ENCODE data around the gene TDRD3.

TDRD3 gene

DNA sequence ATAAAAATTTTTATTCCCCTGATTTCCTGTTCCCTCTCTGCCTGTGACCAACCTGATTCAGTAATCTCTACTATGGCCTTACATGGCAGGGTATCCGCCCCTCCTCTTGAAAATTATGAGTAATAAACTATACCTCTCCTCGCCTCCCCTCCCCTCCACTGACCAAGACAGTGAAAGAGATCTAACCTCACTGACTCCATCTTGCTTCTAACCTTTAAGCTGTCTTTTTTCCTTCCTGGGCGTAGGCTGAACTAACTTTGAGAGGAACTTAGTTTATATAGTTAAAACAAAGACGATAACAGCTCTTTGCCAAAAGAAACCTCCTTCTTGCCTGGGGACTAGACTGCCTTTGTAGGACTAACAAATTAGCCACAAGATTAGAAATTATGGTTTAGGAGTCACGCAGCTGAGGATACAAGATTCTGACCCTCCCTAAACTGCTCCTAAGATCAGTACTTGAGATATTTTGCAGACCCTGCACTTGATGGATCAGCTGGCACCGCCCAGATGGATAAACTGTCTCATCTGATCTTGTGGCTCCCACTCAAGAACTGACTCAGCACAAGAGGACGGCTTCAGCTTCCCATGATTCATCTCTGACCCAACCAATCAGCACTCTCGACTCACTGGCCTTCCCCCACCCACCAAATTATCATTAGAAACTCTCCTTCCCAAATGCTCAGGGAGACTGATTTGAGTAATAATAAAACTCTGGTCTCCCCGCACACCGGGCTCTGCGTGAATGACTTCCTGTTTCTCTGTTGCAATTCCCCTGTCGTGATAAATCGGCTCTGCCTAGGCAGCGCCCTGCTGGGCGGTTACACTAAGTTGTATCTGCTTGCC, 187.1 kb downstream of the TDRD3 start:
- Histone ChIP-seq H2AK5ac (ENCODE audit: low read depth, low read length) (no peak overlapping the region), H3K4me1 (ENCODE audit: control insufficient read depth in 2 of 2, insufficient read depth in 1 of 2, low read depth in 1 of 2, low read length in 2 of 2) (peaks cover 2 to 5% of the 10 kb centered on the region in 2 donors), H4K91ac (ENCODE audit: low read depth, low read length, poor library complexity) (no peak overlapping the region), H3K18ac (ENCODE audit: low read length) (no peak overlapping the region), H2BK120ac (ENCODE audit: low read depth, low read length) (no peak overlapping the region), H3K36me3 (replicated peaks in 1 of 2; ENCODE audit: control insufficient read depth in 2 of 2, insufficient read depth in 2 of 2, low read length in 2 of 2) (no peaks in the 10 kb centered on the region), H3K23ac (ENCODE audit: low read depth, low read length, poor library complexity) (no peak overlapping the region), H3K4me3 (ENCODE audit: low read length in 2 of 2) (no peak overlapping the region), H3K14ac (ENCODE audit: low read length) (no peak overlapping the region), H2BK15ac (ENCODE audit: low read length) (no peak overlapping the region), H3K27ac (replicated peaks; ENCODE audit: low read length) (no peak overlapping the region), H3K9ac (ENCODE audit: low read depth, low read length, poor library complexity) (no peak overlapping the region), H3K4ac (ENCODE audit: low read length) (no peak overlapping the region), H3K4me2 (ENCODE audit: insufficient read depth, low read length, poor library complexity, severe bottlenecking) (no peak overlapping the region), H3K9me3 (replicated peaks in 1 of 2; ENCODE audit: control insufficient read depth in 2 of 2, insufficient read depth in 1 of 2, low read depth in 1 of 2, low read length in 2 of 2) (peaks cover 5 to 19% of the 10 kb centered on the region in 2 donors), H3K79me1 (ENCODE audit: low read depth, low read length) (no peaks in the 10 kb centered on the region), H4K8ac (ENCODE audit: low read depth, low read length) (no peak overlapping the region), H2BK5ac (ENCODE audit: low read length) (no peak overlapping the region), H2AFZ (ENCODE audit: low read length) (peak overlapping the region; percentile 81), H3K27me3 (ENCODE audit: control insufficient read depth in 3 of 3, insufficient read depth in 3 of 3, low read depth in 1 of 3, low read length in 3 of 3) (no peaks in the 10 kb centered on the region), H2BK12ac (ENCODE audit: low read length) (no peak overlapping the region)
- WGBS, 2 donors (ENCODE audit: extremely low coverage in 2 of 2, insufficient read length in 2 of 2, insufficient replicate concordance in 1 of 2), result no CpG with 5 or more reads among the region's 15 CpGs
- no peak for DNase-seq (ENCODE audit: low spot score)

DNA sequence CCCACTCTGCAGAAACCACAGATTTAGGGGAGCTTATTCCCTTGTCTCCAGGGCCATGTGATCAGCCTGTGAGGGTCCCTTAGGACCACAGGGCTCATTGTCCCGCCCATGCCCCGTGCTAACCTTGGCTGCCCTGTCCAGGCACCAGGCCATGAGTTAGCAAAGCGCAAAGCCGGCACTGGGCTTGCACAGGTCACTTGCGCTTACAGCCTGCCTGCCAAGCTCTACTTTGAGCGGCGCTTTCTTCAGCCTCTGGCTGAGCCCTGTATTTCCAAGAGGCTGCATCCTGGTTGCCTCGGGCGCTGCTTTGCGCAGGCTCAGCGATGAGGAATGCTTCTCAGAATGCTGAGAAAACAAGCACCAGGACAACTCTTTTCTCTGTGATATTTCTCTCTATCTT, 188.0 kb downstream of the TDRD3 start:
- Histone ChIP-seq H3K27ac (replicated peaks; ENCODE audit: low read length) (no peak overlapping the region), H2BK15ac (ENCODE audit: low read length) (no peak overlapping the region), H3K79me1 (ENCODE audit: low read depth, low read length) (no peaks in the 10 kb centered on the region), H3K4ac (ENCODE audit: low read length) (no peak overlapping the region), H3K4me2 (ENCODE audit: insufficient read depth, low read length, poor library complexity, severe bottlenecking) (no peak overlapping the region), H2BK120ac (ENCODE audit: low read depth, low read length) (no peak overlapping the region), H3K27me3 (ENCODE audit: control insufficient read depth in 3 of 3, insufficient read depth in 3 of 3, low read depth in 1 of 3, low read length in 3 of 3) (no peaks in the 10 kb centered on the region), H2BK5ac (ENCODE audit: low read length) (no peak overlapping the region), H4K91ac (ENCODE audit: low read depth, low read length, poor library complexity) (no peak overlapping the region), H2AFZ (ENCODE audit: low read length) (peak overlapping the region; percentile 27), H3K4me3 (ENCODE audit: low read length in 2 of 2) (no peak overlapping the region), H3K23ac (ENCODE audit: low read depth, low read length, poor library complexity) (no peak overlapping the region), H3K14ac (ENCODE audit: low read length) (no peak overlapping the region), H4K8ac (ENCODE audit: low read depth, low read length) (no peak overlapping the region), H3K9me3 (replicated peaks in 1 of 2; ENCODE audit: control insufficient read depth in 2 of 2, insufficient read depth in 1 of 2, low read depth in 1 of 2, low read length in 2 of 2) (peaks cover 5 to 19% of the 10 kb centered on the region in 2 donors), H2AK5ac (ENCODE audit: low read depth, low read length) (no peak overlapping the region), H2BK12ac (ENCODE audit: low read length) (no peak overlapping the region), H3K9ac (ENCODE audit: low read depth, low read length, poor library complexity) (no peak overlapping the region), H3K4me1 (ENCODE audit: control insufficient read depth in 2 of 2, insufficient read depth in 1 of 2, low read depth in 1 of 2, low read length in 2 of 2) (peaks cover 2 to 5% of the 10 kb centered on the region in 2 donors), H3K36me3 (replicated peaks in 1 of 2; ENCODE audit: control insufficient read depth in 2 of 2, insufficient read depth in 2 of 2, low read length in 2 of 2) (no peaks in the 10 kb centered on the region), H3K18ac (ENCODE audit: low read length) (peak overlapping the region; percentile 62)
- WGBS, 2 donors (ENCODE audit: extremely low coverage in 2 of 2, insufficient read length in 2 of 2, insufficient replicate concordance in 1 of 2), result no CpG with 5 or more reads among the region's 11 CpGs
- DNase-seq (ENCODE audit: low spot score), result no peak

DNA sequence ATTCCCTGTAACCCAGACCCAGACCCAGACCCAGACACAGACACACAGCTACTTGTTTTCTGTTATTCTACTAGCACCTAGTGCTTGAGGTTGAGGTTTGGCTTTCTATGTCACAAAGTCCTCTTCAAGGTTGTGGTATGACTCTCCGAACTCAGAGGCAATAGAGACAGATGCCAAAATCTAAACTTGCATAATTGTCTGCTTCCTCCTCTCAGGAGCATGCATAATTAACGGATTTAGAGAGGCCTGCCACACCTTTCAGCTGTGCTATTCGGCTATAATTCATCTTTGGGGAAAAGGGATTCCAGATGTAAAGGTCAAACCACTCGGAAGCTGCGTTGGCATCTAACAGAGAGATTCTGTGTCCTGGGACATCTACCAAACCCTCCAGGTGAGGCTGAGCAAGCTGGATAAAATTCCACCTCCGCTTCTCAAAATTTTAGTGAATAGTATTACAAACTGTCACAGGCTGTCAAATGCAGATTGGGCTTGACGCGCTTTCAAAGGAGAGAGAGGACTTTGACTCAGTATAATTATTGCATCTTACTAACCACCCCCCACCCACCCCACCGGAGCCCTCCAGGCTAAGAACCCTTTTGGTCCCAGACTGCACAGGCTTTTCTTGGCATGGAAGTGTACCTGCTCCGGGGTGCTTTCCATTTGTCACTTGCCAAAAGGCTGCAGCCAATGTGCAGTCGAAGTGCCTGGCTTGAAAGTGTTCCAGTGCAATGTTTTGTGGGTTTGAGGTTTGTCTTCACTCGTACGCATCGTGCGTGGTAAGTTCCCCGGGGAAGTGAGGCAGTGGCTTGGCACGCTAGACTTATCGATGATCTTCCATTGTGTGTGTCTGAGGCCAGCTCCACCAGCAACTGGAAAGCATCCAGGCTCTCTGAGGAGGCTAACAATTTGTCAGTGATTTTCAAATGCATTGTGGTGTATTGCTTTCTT, 194.1 kb downstream of the TDRD3 start:
- no CpG with 5 or more reads among the region's 18 CpGs for WGBS, 2 donors (ENCODE audit: extremely low coverage in 2 of 2, insufficient read length in 2 of 2, insufficient replicate concordance in 1 of 2)
- H2BK15ac ChIP-seq (ENCODE audit: low read length), result no peak overlapping the region
- H3K18ac ChIP-seq (ENCODE audit: low read length), result no peak overlapping the region
- peak overlapping the region; percentile 9 for H2AFZ ChIP-seq (ENCODE audit: low read length)
- H3K4me1 ChIP-seq (ENCODE audit: control insufficient read depth in 2 of 2, insufficient read depth in 1 of 2, low read depth in 1 of 2, low read length in 2 of 2), result no peaks in the 10 kb centered on the region
- H2BK5ac ChIP-seq (ENCODE audit: low read length), result no peak overlapping the region
- H3K9ac ChIP-seq (ENCODE audit: low read depth, low read length, poor library complexity), result no peak overlapping the region
- H3K4me3 ChIP-seq (ENCODE audit: low read length in 2 of 2), result no peak overlapping the region
- H3K14ac ChIP-seq (ENCODE audit: low read length), result no peak overlapping the region
- H3K36me3 ChIP-seq (replicated peaks in 1 of 2; ENCODE audit: control insufficient read depth in 2 of 2, insufficient read depth in 2 of 2, low read length in 2 of 2), result no peaks in the 10 kb centered on the region
- H4K91ac ChIP-seq (ENCODE audit: low read depth, low read length, poor library complexity), result no peak overlapping the region
- H2AK5ac ChIP-seq (ENCODE audit: low read depth, low read length), result no peak overlapping the region
- no peak for DNase-seq (ENCODE audit: low spot score)
- H2BK120ac ChIP-seq (ENCODE audit: low read depth, low read length), result no peak overlapping the region
- no peak overlapping the region for H3K4ac ChIP-seq (ENCODE audit: low read length)
- no peak overlapping the region for H3K4me2 ChIP-seq (ENCODE audit: insufficient read depth, low read length, poor library complexity, severe bottlenecking)
- no peak overlapping the region for H3K27ac ChIP-seq (replicated peaks; ENCODE audit: low read length)
- H3K27me3 ChIP-seq (ENCODE audit: control insufficient read depth in 3 of 3, insufficient read depth in 3 of 3, low read depth in 1 of 3, low read length in 3 of 3), result no peaks in the 10 kb centered on the region
- no peak overlapping the region for H2BK12ac ChIP-seq (ENCODE audit: low read length)
- H3K23ac ChIP-seq (ENCODE audit: low read depth, low read length, poor library complexity), result no peak overlapping the region
- H3K79me1 ChIP-seq (ENCODE audit: low read depth, low read length), result no peaks in the 10 kb centered on the region
- H4K8ac ChIP-seq (ENCODE audit: low read depth, low read length), result no peak overlapping the region
- peaks cover 3 to 20% of the 10 kb centered on the region in 2 donors for H3K9me3 ChIP-seq (replicated peaks in 1 of 2; ENCODE audit: control insufficient read depth in 2 of 2, insufficient read depth in 1 of 2, low read depth in 1 of 2, low read length in 2 of 2)

- no peak overlapping the region for H2BK12ac ChIP-seq (ENCODE audit: low read length)
- no peaks in the 10 kb centered on the region for H3K9me3 ChIP-seq (replicated peaks in 1 of 2; ENCODE audit: control insufficient read depth in 2 of 2, insufficient read depth in 1 of 2, low read depth in 1 of 2, low read length in 2 of 2)
- no peak overlapping the region for H4K8ac ChIP-seq (ENCODE audit: low read depth, low read length)
- no peak overlapping the region for H3K9ac ChIP-seq (ENCODE audit: low read depth, low read length, poor library complexity)
- no peak overlapping the region for H3K4ac ChIP-seq (ENCODE audit: low read length)
- H3K4me3 ChIP-seq (ENCODE audit: low read length in 2 of 2), result peak overlapping the region in 1 of 2 donors; percentile 65
- no peaks in the 10 kb centered on the region for H3K36me3 ChIP-seq (replicated peaks in 1 of 2; ENCODE audit: control insufficient read depth in 2 of 2, insufficient read depth in 2 of 2, low read length in 2 of 2)
- no peak overlapping the region for H3K27ac ChIP-seq (replicated peaks; ENCODE audit: low read length)
- H2BK5ac ChIP-seq (ENCODE audit: low read length), result no peak overlapping the region
- no peak for DNase-seq (ENCODE audit: low spot score)
- no peak overlapping the region for H3K18ac ChIP-seq (ENCODE audit: low read length)
- H3K79me1 ChIP-seq (ENCODE audit: low read depth, low read length), result no peaks in the 10 kb centered on the region
- peak overlapping the region; percentile 47 for H2AFZ ChIP-seq (ENCODE audit: low read length)
- H2BK15ac ChIP-seq (ENCODE audit: low read length), result no peak overlapping the region
- H3K14ac ChIP-seq (ENCODE audit: low read length), result no peak overlapping the region
- no CpG with 5 or more reads among the region's 2 CpGs for WGBS, 2 donors (ENCODE audit: extremely low coverage in 2 of 2, insufficient read length in 2 of 2, insufficient replicate concordance in 1 of 2)
- no peaks in the 10 kb centered on the region for H3K27me3 ChIP-seq (ENCODE audit: control insufficient read depth in 3 of 3, insufficient read depth in 3 of 3, low read depth in 1 of 3, low read length in 3 of 3)
- peaks cover 3 to 4% of the 10 kb centered on the region in 2 donors for H3K4me1 ChIP-seq (ENCODE audit: control insufficient read depth in 2 of 2, insufficient read depth in 1 of 2, low read depth in 1 of 2, low read length in 2 of 2)
- no peak overlapping the region for H3K23ac ChIP-seq (ENCODE audit: low read depth, low read length, poor library complexity)
- H2AK5ac ChIP-seq (ENCODE audit: low read depth, low read length), result no peak overlapping the region
- H3K4me2 ChIP-seq (ENCODE audit: insufficient read depth, low read length, poor library complexity, severe bottlenecking), result no peak overlapping the region
- no peak overlapping the region for H2BK120ac ChIP-seq (ENCODE audit: low read depth, low read length)
- no peak overlapping the region for H4K91ac ChIP-seq (ENCODE audit: low read depth, low read length, poor library complexity)
These were observed 206.0 kb downstream of the TDRD3 start for GRCh38 chr13:60603049-60603448.
